Duodenal mucosa (tissue), 2 donors: ENCODE data around the gene CNTNAP2.

Experiments
- H3K27ac ChIP-seq: one replicate; pipeline ENCODE4 v1.7.0; 2013; ENCODE audit warnings: low read depth, low read length
- H3K27me3 ChIP-seq, 2 donors: one replicate each; pipeline ENCODE4 v1.7.0; 2013; ENCODE audit warnings: low read length in 2 of 2, control low read depth in 1 of 2; ENCODE audit not compliant: insufficient read depth in 2 of 2, control insufficient read depth in 1 of 2
- H3K36me3 ChIP-seq, 2 donors: one replicate each; pipeline ENCODE4 v1.7.0; 2013; ENCODE audit warnings: low read length in 2 of 2, control low read depth in 1 of 2; ENCODE audit not compliant: insufficient read depth in 2 of 2, control insufficient read depth in 1 of 2
- H3K4me1 ChIP-seq, 2 donors: one replicate each; pipeline ENCODE4 v1.7.0; 2013; ENCODE audit warnings: low read length in 2 of 2, control low read depth in 1 of 2; ENCODE audit not compliant: insufficient read depth in 2 of 2, control insufficient read depth in 1 of 2
- H3K4me3 ChIP-seq, 2 donors: one replicate each; pipeline ENCODE4 v1.7.0; 2013; ENCODE audit warnings: low read length in 2 of 2, low read depth in 1 of 2
- H3K9ac ChIP-seq, 2 donors: one replicate each; pipeline ENCODE4 v1.7.0; 2013; ENCODE audit warnings: low read length in 2 of 2, low read depth in 1 of 2
- H3K9me3 ChIP-seq, 2 donors: one replicate each; pipeline ENCODE4 v1.7.0; 2013; ENCODE audit warnings: low read length in 2 of 2, control low read depth in 1 of 2; ENCODE audit not compliant: control insufficient read depth in 1 of 2

CNTNAP2 gene

GRCh38 chr7:146115548-146115850 lies 1.1 kb upstream of the CNTNAP2 start:
- peaks cover 0 to 6% of the 10 kb centered on the region in 2 donors for H3K4me1 ChIP-seq
- H3K9ac ChIP-seq: no peak overlapping the region
- H3K27ac ChIP-seq: no peak overlapping the region
- no peaks in the 10 kb centered on the region for H3K36me3 ChIP-seq
- H3K9me3 ChIP-seq: no peaks in the 10 kb centered on the region
- peak overlapping the region in 1 of 2 donors; percentile 52 for H3K4me3 ChIP-seq
- peaks cover 4 to 6% of the 10 kb centered on the region in 2 donors for H3K27me3 ChIP-seq

GRCh38 chr7:146115851-146116520 lies 615 bp upstream of the CNTNAP2 start:
- peak overlapping the region; percentile 52 to 53 for H3K4me3 ChIP-seq
- peaks cover 0 to 6% of the 10 kb centered on the region in 2 donors for H3K4me1 ChIP-seq

GRCh38 chr7:146117576-146117975 lies 975 bp downstream of the CNTNAP2 start:
- Histone ChIP-seq H3K27ac (no peak overlapping the region), H3K36me3 (no peaks in the 10 kb centered on the region), H3K4me3 (no peak overlapping the region), H3K9me3 (no peaks in the 10 kb centered on the region), H3K4me1 (peaks cover 0 to 6% of the 10 kb centered on the region in 2 donors), H3K9ac (no peak overlapping the region), H3K27me3 (peaks cover 4 to 6% of the 10 kb centered on the region in 2 donors)

More at GRCh38 chr7:146115851-146116520, 615 bp upstream of the CNTNAP2 start:
- Histone ChIP-seq H3K9me3 (no peaks in the 10 kb centered on the region), H3K27me3 (peaks cover 4 to 6% of the 10 kb centered on the region in 2 donors), H3K27ac (no peak overlapping the region), H3K36me3 (no peaks in the 10 kb centered on the region), H3K9ac (no peak overlapping the region)

GRCh38 chr7:146119002-146119401 lies 2.4 kb downstream of the CNTNAP2 start:
- no peak overlapping the region for H3K9ac ChIP-seq
- no peak overlapping the region for H3K27ac ChIP-seq
- H3K27me3 ChIP-seq: peaks cover 4 to 6% of the 10 kb centered on the region in 2 donors
- H3K4me3 ChIP-seq: no peak overlapping the region
- H3K36me3 ChIP-seq: no peaks in the 10 kb centered on the region
- no peaks in the 10 kb centered on the region for H3K9me3 ChIP-seq
- peaks cover 0 to 6% of the 10 kb centered on the region in 2 donors for H3K4me1 ChIP-seq

GRCh38 chr7:146123715-146124114 lies 7.1 kb downstream of the CNTNAP2 start:
- H3K9ac ChIP-seq: no peak overlapping the region
- H3K27me3 ChIP-seq: no peaks in the 10 kb centered on the region
- no peak overlapping the region for H3K27ac ChIP-seq
- H3K9me3 ChIP-seq: no peaks in the 10 kb centered on the region
- H3K4me3 ChIP-seq: no peak overlapping the region
- H3K4me1 ChIP-seq: no peaks in the 10 kb centered on the region
- H3K36me3 ChIP-seq: no peaks in the 10 kb centered on the region

- no peaks in the 10 kb centered on the region for H3K4me1 ChIP-seq
These were observed 10.3 kb downstream of the CNTNAP2 start for GRCh38 chr7:146126767-146127509.

GRCh38 chr7:146129296-146129695 lies 12.7 kb downstream of the CNTNAP2 start:
- Histone ChIP-seq H3K27ac (no peak overlapping the region), H3K9ac (no peak overlapping the region), H3K4me3 (no peak overlapping the region), H3K9me3 (no peaks in the 10 kb centered on the region), H3K36me3 (no peaks in the 10 kb centered on the region), H3K27me3 (no peaks in the 10 kb centered on the region), H3K4me1 (no peaks in the 10 kb centered on the region)

More at GRCh38 chr7:146126767-146127509, 10.3 kb downstream of the CNTNAP2 start:
- no peaks in the 10 kb centered on the region for H3K27me3 ChIP-seq
- H3K4me3 ChIP-seq: no peak overlapping the region
- no peak overlapping the region for H3K27ac ChIP-seq
- H3K36me3 ChIP-seq: no peaks in the 10 kb centered on the region
- no peak overlapping the region for H3K9ac ChIP-seq
- H3K9me3 ChIP-seq: no peaks in the 10 kb centered on the region

- Histone ChIP-seq H3K9me3 (no peaks in the 10 kb centered on the region), H3K27me3 (no peaks in the 10 kb centered on the region), H3K9ac (no peak overlapping the region), H3K27ac (no peak overlapping the region), H3K4me3 (no peak overlapping the region), H3K4me1 (no peaks in the 10 kb centered on the region), H3K36me3 (no peaks in the 10 kb centered on the region)
These were observed 13.4 kb downstream of the CNTNAP2 start for GRCh38 chr7:146129997-146130396.

- no peaks in the 10 kb centered on the region for H3K9me3 ChIP-seq
- H3K36me3 ChIP-seq: no peaks in the 10 kb centered on the region
- no peaks in the 10 kb centered on the region for H3K4me1 ChIP-seq
- no peak overlapping the region for H3K27ac ChIP-seq
- H3K9ac ChIP-seq: no peak overlapping the region
- H3K27me3 ChIP-seq: no peaks in the 10 kb centered on the region
- H3K4me3 ChIP-seq: no peak overlapping the region
These were observed 15.1 kb downstream of the CNTNAP2 start for GRCh38 chr7:146131701-146132100.

- H3K4me3 ChIP-seq: no peak overlapping the region
- H3K4me1 ChIP-seq: no peaks in the 10 kb centered on the region
- H3K27me3 ChIP-seq: no peaks in the 10 kb centered on the region
- H3K27ac ChIP-seq: no peak overlapping the region
- no peaks in the 10 kb centered on the region for H3K36me3 ChIP-seq
- H3K9ac ChIP-seq: no peak overlapping the region
- H3K9me3 ChIP-seq: peaks cover 0 to 5% of the 10 kb centered on the region in 2 donors
These were observed 19.8 kb downstream of the CNTNAP2 start for GRCh38 chr7:146136357-146136875.
